Stimulated activated effector memory CD8-positive, alpha-beta T cell treated with anti-CD3 and anti-CD28 coated beads, Interleukin-12 subunit alpha, Interleukin-12 subunit beta, amount 100 ng/mL, for 72 hours (primary cell): ENCODE measurements around the gene IARS2.
A peak's percentile ranks its signal among the peaks of the same experiment; 100 is the strongest.
"Not testable (repeated sequence)": the region's sequence is repeated elsewhere in the genome, so short reads cannot be mapped to it uniquely, and the experiment has no call there.

Experiments used
- ATAC-seq: fragments of 150-1000 bp; cut with Tn5 transposase; 2 replicates; pipeline ENCODE4 v1.10.0; 2021
- DNase-seq, 2 donors: peaks; one replicate each; pipeline ENCODE4 v3.0.0; 2021 to 2022; ENCODE audit warnings: low spot score in 2 of 2
- H3K27ac Mint-ChIP-seq: one replicate; pipeline ENCODE4 v1.8.0; 2022; ENCODE audit warnings: mild to moderate bottlenecking, mixed read lengths
- H3K36me3 Mint-ChIP-seq: one replicate; pipeline ENCODE4 v1.8.0; 2022; ENCODE audit warnings: mild to moderate bottlenecking, mixed read lengths
- H3K4me1 Mint-ChIP-seq: one replicate; pipeline ENCODE4 v1.8.0; 2022; ENCODE audit warnings: mixed read lengths
- H3K4me3 Mint-ChIP-seq: one replicate; pipeline ENCODE4 v1.8.0; 2022; ENCODE audit warnings: mild to moderate bottlenecking, mixed read lengths
- H3K9me3 Mint-ChIP-seq: one replicate; pipeline ENCODE4 v1.8.0; 2022; ENCODE audit warnings: mixed read lengths

IARS2 gene

GRCh38 chr1:220089650-220090556 is 4.0 kb upstream of the IARS2 start, which contains the start of gene BPNT1:
Gene BPNT1, minus strand, starts transcription at chr1:220089788. Its CDS starts 9,942 bp downstream, at chr1:220079846.
- peak within 1 kb of the TSS; percentile 91 for H3K4me3 Mint-ChIP-seq
- DNase-seq: peak; percentile 96 to 100
- H3K36me3 Mint-ChIP-seq: peaks cover 8% of the 10 kb centered on the region
- H3K4me1 Mint-ChIP-seq: peaks cover 8% of the 10 kb centered on the region
- H3K27ac Mint-ChIP-seq: peak within 1 kb of the TSS; percentile 92
- H3K9me3 Mint-ChIP-seq: no peaks in the 10 kb centered on the region
- ATAC-seq: peak; percentile 85

DNA sequence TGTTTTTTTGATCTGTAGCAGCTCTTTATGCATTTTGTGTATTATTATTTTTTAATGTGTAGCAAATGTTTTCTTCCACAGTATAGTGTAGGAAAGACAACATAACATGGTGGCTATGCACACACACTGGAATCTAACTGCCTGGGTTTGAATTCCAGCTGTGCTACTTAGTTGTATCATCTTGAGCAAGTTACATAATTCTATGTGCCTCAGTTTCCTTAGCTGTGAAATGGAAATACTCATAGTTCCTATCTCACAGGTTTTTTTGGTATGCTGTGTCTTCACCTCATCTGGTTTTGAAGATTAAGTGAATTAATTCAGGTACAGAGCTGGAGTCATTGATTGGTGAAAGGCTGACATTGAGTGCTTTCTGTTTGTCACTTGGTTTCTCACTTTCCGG is 1.2 kb upstream of the IARS2 start:
- DNase-seq (no peak), ATAC-seq (no peak)
- H3K9me3 Mint-ChIP-seq: no peaks in the 10 kb centered on the region
- peaks cover 18% of the 10 kb centered on the region for H3K4me1 Mint-ChIP-seq
- H3K36me3 Mint-ChIP-seq: peaks cover 35% of the 10 kb centered on the region
- no peak overlapping the region for H3K27ac Mint-ChIP-seq
- no peak overlapping the region for H3K4me3 Mint-ChIP-seq

DNA sequence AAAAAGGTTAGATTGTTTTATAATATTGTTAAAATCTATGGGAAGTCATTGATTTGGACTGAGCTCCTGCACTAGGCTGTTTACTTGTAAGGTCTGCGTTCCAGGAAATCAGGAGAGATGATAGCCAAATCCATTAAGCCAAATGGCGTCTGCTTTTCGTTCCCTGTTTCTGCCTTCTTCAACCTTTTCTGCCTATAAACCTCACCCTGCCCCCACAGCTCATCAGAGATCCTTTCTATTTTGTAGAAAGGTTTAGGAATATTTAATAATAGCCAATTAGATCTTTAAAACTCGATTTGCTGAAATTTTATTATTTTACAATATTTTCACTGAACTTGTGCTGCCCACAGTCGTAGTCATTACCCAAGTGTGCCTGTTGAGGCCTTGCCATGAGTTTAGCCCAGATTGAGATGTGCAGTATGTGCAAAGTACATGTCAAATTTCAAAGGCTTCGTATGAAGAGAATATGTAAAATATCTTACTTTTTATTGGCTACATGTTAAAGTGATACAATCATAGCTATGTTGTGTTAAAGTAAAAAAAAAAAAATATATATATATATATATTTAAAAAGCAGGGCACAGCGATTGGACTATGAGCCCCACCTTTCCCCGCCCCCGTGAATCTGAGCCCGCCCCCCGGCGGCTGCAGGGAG is 444 bp upstream of the IARS2 start:
- Mint-ChIP-seq H3K27ac (no peak overlapping the region), H3K4me1 (peaks cover 18% of the 10 kb centered on the region), H3K9me3 (no peaks in the 10 kb centered on the region), H3K4me3 (peak overlapping the region; percentile 64), H3K36me3 (peaks cover 43% of the 10 kb centered on the region)
- ATAC-seq (no peak), DNase-seq (no peak)

GRCh38 chr1:220099826-220100225 is 5.9 kb downstream of the IARS2 start:
- no peak overlapping the region for H3K27ac Mint-ChIP-seq
- H3K4me1 Mint-ChIP-seq: peaks cover 10% of the 10 kb centered on the region
- no peaks in the 10 kb centered on the region for H3K9me3 Mint-ChIP-seq
- peaks cover 98% of the 10 kb centered on the region for H3K36me3 Mint-ChIP-seq
- no peak overlapping the region for H3K4me3 Mint-ChIP-seq
- no peak for DNase-seq
- ATAC-seq: no peak

GRCh38 chr1:220110473-220110872 is 16.5 kb downstream of the IARS2 start:
- not testable (repeated sequence) for DNase-seq, ATAC-seq, H3K4me3 Mint-ChIP-seq, H3K27ac Mint-ChIP-seq, H3K9me3 Mint-ChIP-seq, H3K4me1 Mint-ChIP-seq
- H3K36me3 Mint-ChIP-seq: peaks cover 100% of the 10 kb centered on the region

GRCh38 chr1:220112600-220112999 is 18.7 kb downstream of the IARS2 start:
- H3K4me3 Mint-ChIP-seq, H3K27ac Mint-ChIP-seq, DNase-seq, ATAC-seq, H3K9me3 Mint-ChIP-seq, H3K4me1 Mint-ChIP-seq: not testable (repeated sequence)
- H3K36me3 Mint-ChIP-seq: peaks cover 100% of the 10 kb centered on the region

DNA sequence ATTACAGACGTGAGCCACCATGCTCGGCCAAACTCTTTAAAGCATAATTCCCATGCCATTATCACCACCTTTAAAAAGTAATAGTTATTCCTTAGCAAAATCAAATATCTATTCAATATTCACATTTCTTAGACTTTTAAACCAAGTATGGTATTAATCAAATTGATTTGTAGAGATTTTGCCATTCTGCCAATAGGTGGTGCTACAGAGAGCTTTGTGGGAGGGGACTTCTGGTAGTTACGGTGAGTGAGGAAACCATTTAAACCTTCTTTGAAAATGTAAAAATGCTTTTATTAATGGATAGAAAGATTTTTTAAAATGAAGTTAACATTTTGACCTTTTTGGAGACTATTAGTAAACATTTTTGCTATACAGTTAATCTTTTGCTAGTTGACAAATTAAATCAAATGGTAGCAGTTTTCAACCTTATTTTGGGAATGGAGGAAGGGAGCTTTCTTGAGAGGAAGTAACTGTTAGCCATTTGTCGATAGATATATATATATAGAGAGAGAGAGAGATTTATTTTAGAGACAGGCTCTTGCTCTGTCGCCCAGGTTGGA is 19.3 kb downstream of the IARS2 start:
- H3K9me3 Mint-ChIP-seq: no peaks in the 10 kb centered on the region
- no peak overlapping the region for H3K4me3 Mint-ChIP-seq
- no peak overlapping the region for H3K27ac Mint-ChIP-seq
- H3K36me3 Mint-ChIP-seq: peaks cover 100% of the 10 kb centered on the region
- DNase-seq: no peak
- ATAC-seq: no peak
- H3K4me1 Mint-ChIP-seq: peaks cover 10% of the 10 kb centered on the region

GRCh38 chr1:220119043-220119512 is 25.1 kb downstream of the IARS2 start:
- Mint-ChIP-seq H3K9me3 (no peaks in the 10 kb centered on the region), H3K4me1 (peaks cover 8% of the 10 kb centered on the region), H3K4me3 (no peak overlapping the region), H3K27ac (no peak overlapping the region), H3K36me3 (peaks cover 63% of the 10 kb centered on the region)
- ATAC-seq (no peak), DNase-seq (no peak)

DNA sequence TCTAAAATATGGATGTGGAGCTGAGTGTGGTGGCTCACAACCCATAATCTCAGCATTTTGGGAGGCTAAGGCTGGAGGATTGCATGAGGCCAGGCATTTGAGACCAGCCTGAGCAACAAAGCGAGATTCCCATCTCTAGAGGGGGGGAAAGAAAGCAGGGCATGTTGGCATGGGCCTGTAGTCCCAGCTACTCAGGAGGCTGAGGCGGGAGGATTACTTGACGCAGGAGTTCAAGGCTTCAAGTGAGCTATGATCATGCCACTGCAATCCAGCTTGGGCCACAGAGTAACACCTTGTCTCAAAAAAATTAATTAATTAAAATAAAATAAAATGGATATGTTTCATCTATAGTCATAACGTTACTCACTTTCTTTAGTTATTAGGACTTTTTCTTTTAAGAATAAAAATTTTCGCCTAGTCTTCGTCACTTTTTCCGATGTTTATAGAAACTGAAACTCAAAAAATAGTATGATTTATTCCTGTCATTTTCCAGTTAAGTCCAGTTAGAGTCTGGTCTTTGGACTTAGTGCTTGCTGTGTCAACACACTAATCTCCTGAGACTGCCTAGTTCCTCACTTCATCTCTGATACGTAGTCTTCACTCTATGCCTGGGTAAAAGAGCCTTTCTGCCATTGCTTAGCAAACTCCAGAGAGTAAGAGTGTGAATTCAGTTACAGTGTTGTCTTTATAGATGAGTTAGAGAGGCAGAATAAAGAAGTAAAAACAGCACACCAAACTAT is 28.0 kb downstream of the IARS2 start:
- DNase-seq (no peak), ATAC-seq (no peak)
- Mint-ChIP-seq H3K36me3 (peaks cover 50% of the 10 kb centered on the region), H3K4me3 (no peak overlapping the region), H3K9me3 (no peaks in the 10 kb centered on the region), H3K27ac (no peak overlapping the region), H3K4me1 (peaks cover 14% of the 10 kb centered on the region)

GRCh38 chr1:220123066-220123465 is 29.1 kb downstream of the IARS2 start:
- Mint-ChIP-seq H3K4me3 (no peak overlapping the region), H3K9me3 (no peaks in the 10 kb centered on the region), H3K36me3 (peaks cover 50% of the 10 kb centered on the region), H3K27ac (no peak overlapping the region), H3K4me1 (peaks cover 14% of the 10 kb centered on the region)
- no peak for DNase-seq
- ATAC-seq: no peak

- H3K9me3 Mint-ChIP-seq: no peaks in the 10 kb centered on the region
- ATAC-seq (no peak), DNase-seq (no peak)
- peak overlapping the region; percentile 4 for H3K27ac Mint-ChIP-seq
- no peak overlapping the region for H3K4me3 Mint-ChIP-seq
- peaks cover 14% of the 10 kb centered on the region for H3K4me1 Mint-ChIP-seq
- peaks cover 50% of the 10 kb centered on the region for H3K36me3 Mint-ChIP-seq
Measured at GRCh38 chr1:220123889-220124288, 30.0 kb downstream of the IARS2 start.

GRCh38 chr1:220124542-220124941 is 30.6 kb downstream of the IARS2 start:
- no peak overlapping the region for H3K4me3 Mint-ChIP-seq
- H3K27ac Mint-ChIP-seq: peak overlapping the region; percentile 4
- peaks cover 52% of the 10 kb centered on the region for H3K36me3 Mint-ChIP-seq
- peaks cover 4% of the 10 kb centered on the region for H3K9me3 Mint-ChIP-seq
- ATAC-seq: peak; percentile 48
- no peak for DNase-seq
- peaks cover 17% of the 10 kb centered on the region for H3K4me1 Mint-ChIP-seq

DNA sequence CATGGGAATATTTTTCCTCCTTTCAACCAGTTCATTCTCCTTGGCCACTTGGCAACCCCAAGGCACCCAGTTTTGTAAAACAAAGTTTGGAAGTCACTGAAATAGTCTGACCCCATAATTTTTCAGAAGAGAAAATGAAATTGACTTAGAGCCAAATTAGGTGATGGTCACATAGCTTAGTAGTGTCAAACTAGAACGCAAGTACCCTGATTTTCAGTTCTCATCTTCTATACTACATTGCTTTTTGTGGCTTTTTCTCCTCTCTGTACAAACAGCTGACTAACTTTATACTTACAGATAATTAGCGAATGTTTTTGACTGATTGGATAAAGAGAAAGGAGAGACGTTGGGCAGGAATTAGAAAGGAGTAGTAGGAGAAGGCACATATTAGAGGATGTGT is 33.1 kb downstream of the IARS2 start:
- H3K4me3 Mint-ChIP-seq: no peak overlapping the region
- ATAC-seq: no peak
- no peak overlapping the region for H3K27ac Mint-ChIP-seq
- peaks cover 65% of the 10 kb centered on the region for H3K36me3 Mint-ChIP-seq
- peaks cover 4% of the 10 kb centered on the region for H3K9me3 Mint-ChIP-seq
- no peak for DNase-seq
- peaks cover 24% of the 10 kb centered on the region for H3K4me1 Mint-ChIP-seq

DNA sequence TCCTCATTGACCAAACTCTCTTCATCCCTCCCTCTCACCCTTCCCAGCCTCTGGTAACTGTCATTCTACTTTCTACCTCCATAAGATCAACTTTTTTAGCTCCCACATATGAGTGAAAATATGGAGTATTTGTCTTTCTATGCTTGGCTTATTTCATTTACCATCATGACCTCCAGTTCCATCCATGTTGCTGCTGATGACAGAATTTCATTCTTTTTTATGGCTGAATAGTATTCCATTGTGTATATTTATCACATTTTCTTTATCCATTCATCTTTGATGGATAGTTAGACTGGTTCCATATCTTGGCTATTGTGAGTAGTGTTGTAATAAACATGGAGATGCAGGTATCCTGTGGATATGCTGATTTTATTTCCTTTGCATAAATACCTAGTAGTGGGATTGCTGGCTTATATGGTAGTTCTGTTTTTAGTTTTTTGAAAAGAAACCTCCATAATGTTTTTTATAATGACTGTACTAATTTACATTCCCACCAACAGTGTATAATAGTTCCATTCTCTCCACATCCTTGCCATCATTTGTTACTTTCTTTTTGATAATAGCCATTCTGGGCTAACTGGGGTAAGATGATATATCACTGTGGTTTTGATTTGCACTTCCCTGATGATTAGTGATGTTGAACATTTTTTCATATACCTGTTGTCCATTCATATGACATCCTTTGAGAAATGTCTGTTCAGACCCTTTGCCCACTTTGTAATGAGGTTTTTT is 35.7 kb downstream of the IARS2 start:
- peaks cover 88% of the 10 kb centered on the region for H3K36me3 Mint-ChIP-seq
- H3K9me3 Mint-ChIP-seq: peaks cover 4% of the 10 kb centered on the region
- ATAC-seq: peak; percentile 58
- no peak for DNase-seq
- H3K4me1 Mint-ChIP-seq: peaks cover 16% of the 10 kb centered on the region
- no peak overlapping the region for H3K27ac Mint-ChIP-seq
- H3K4me3 Mint-ChIP-seq: no peak overlapping the region
